HL-60 (cell line): Measurements from ENCODE around the gene UBASH3A.

ENCODE experiments used
- GABPA ChIP-seq: IDR thresholded peaks from 2 replicates; pipeline ENCODE4 v1.6.1; 2012; ENCODE audit warnings: low read depth
- TF ChIP-seq, protein P1 (sequence below): IDR thresholded peaks from one replicate; pipeline ENCODE4 v1.5.1; 2011; ENCODE audit warnings: low read length, control low read depth, inconsistent platforms; ENCODE audit not compliant: insufficient read depth

DNA sequence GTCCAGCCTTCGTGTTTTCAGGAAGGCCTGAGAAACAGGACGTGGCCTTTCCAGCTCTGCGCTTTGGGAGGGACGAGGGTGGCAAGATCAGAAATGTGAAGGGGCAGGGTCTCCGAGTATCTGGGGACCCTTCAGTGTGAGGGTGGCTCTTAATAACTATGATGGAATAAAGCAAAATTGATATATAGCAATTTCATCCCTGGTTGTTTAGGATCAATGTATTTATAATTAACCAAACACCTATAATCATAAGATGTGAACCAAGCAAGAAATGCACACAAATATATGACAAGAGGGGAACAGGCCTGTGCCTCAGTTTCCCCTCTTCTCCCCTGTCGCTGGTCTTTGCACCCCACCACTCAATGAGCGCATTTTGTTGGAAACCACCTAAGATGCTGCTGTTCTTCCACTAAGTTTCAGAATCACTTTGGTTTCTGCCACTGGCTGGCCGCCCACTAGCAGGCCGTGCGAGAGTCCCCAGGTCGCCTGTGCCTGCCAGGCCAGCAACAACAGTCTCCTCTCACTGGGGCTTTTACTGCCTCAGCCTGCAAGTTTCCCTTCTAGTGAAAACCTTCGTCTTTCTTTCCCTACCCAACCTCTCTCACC, 36.6 kb downstream of the UBASH3A start:
- TF ChIP-seq, protein P1, sequence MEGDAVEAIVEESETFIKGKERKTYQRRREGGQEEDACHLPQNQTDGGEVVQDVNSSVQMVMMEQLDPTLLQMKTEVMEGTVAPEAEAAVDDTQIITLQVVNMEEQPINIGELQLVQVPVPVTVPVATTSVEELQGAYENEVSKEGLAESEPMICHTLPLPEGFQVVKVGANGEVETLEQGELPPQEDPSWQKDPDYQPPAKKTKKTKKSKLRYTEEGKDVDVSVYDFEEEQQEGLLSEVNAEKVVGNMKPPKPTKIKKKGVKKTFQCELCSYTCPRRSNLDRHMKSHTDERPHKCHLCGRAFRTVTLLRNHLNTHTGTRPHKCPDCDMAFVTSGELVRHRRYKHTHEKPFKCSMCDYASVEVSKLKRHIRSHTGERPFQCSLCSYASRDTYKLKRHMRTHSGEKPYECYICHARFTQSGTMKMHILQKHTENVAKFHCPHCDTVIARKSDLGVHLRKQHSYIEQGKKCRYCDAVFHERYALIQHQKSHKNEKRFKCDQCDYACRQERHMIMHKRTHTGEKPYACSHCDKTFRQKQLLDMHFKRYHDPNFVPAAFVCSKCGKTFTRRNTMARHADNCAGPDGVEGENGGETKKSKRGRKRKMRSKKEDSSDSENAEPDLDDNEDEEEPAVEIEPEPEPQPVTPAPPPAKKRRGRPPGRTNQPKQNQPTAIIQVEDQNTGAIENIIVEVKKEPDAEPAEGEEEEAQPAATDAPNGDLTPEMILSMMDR, result no peak
- TF ChIP-seq GABPA, result no peak
